ENCODE measurements around the gene SEMA3C. TPM values are rescaled to one million over a fixed set of nuclear protein-coding genes. Genes with fewer than 3 reads are reported as not detected.

Gene SEMA3C
- total and polyA plus RNA-seq, 2 donors (not counting 1 experiment from before 2014, with no cell fraction given), result 0.06 TPM; not detected in 1

GRCh38 chr7:80847895-80848294 lies 71.0 kb downstream of the SEMA3C start:
- no peaks in the 10 kb centered on the region for H4K20me1 ChIP-seq (ENCODE audit: control insufficient read depth, insufficient read depth, low read length, poor library complexity, severe bottlenecking)
- no peak overlapping the region for H3K27ac ChIP-seq (ENCODE audit: low read length in 2 of 2)
- intact Hi-C loops (cut with micrococcal nuclease), result no loop called here
- H3K79me2 ChIP-seq (ENCODE audit: control insufficient read depth, insufficient read depth, low read length), result no peaks in the 10 kb centered on the region
- H3K9ac ChIP-seq (ENCODE audit: low read length), result no peak overlapping the region
- no peak for TF ChIP-seq EZH2 (IDR thresholded peaks at IDR 0.05; ENCODE audit: borderline replicate concordance, insufficient read depth, low read depth, low read length, poor library complexity, severe bottlenecking)
- no peak for TF ChIP-seq CTCF (IDR thresholded peaks at IDR 0.05)
- 40% methylated on average over 1 of the region's 3 CpGs for WGBS (ENCODE audit: insufficient coverage)
- no peak overlapping the region for H3K4me2 ChIP-seq (replicated peaks; ENCODE audit: low read depth, low read length, poor library complexity, severe bottlenecking)
- no peak for ATAC-seq (ENCODE audit: low read depth)
- H2AFZ ChIP-seq (ENCODE audit: insufficient read depth, low read depth, low read length, poor library complexity, severe bottlenecking), result no peak overlapping the region
- Mint-ChIP-seq H3K4me1 (no peaks in the 10 kb centered on the region), H3K27me3 (no peaks in the 10 kb centered on the region), H3K4me3 (no peak overlapping the region), H3K9me3 (ENCODE audit: insufficient read depth) (peaks cover 2% of the 10 kb centered on the region), H3K27ac (no peak overlapping the region)
- no peak overlapping the region for H3K4me3 ChIP-seq (ENCODE audit: control extremely low read depth in 1 of 5, extremely low read depth in 1 of 5, insufficient read depth in 1 of 5, low read depth in 2 of 5, low read length in 4 of 5)
- ChIA-PET POLR2A (no interaction called here), CTCF (no interaction called here)
- no peak for DNase-seq
- H3K9me3 ChIP-seq (ENCODE audit: control extremely low read depth in 1 of 3, control insufficient read depth in 2 of 3, insufficient read depth in 1 of 3, low read length in 2 of 3), result no peaks in the 10 kb centered on the region
- no peaks in the 10 kb centered on the region for H3K36me3 ChIP-seq (replicated peaks in 1 of 2; ENCODE audit: control extremely low read depth in 1 of 2, control insufficient read depth in 1 of 2, extremely low read depth in 1 of 2, insufficient read depth in 2 of 2, low read length in 1 of 2)
- H3K27me3 ChIP-seq (replicated peaks in 1 of 4; ENCODE audit: control extremely low read depth in 1 of 4, control insufficient read depth in 3 of 4, insufficient read depth in 4 of 4, low read length in 3 of 4), result no peaks in the 10 kb centered on the region
- no peaks in the 10 kb centered on the region for H3K4me1 ChIP-seq (ENCODE audit: control insufficient read depth in 2 of 2, insufficient read depth in 2 of 2, low read length in 2 of 2)

- Mint-ChIP-seq H3K9me3 (ENCODE audit: insufficient read depth) (peaks cover 2% of the 10 kb centered on the region), H3K4me1 (no peaks in the 10 kb centered on the region), H3K27me3 (no peaks in the 10 kb centered on the region), H3K4me3 (no peak overlapping the region), H3K27ac (no peak overlapping the region)
- DNase-seq, result no peak
- Histone ChIP-seq H3K27ac (ENCODE audit: low read length in 2 of 2) (no peak overlapping the region), H4K20me1 (ENCODE audit: control insufficient read depth, insufficient read depth, low read length, poor library complexity, severe bottlenecking) (no peaks in the 10 kb centered on the region), H3K9ac (ENCODE audit: low read length) (no peak overlapping the region), H3K4me1 (ENCODE audit: control insufficient read depth in 2 of 2, insufficient read depth in 2 of 2, low read length in 2 of 2) (no peaks in the 10 kb centered on the region), H3K4me2 (replicated peaks; ENCODE audit: low read depth, low read length, poor library complexity, severe bottlenecking) (no peak overlapping the region), H3K79me2 (ENCODE audit: control insufficient read depth, insufficient read depth, low read length) (no peaks in the 10 kb centered on the region), H3K27me3 (replicated peaks in 1 of 4; ENCODE audit: control extremely low read depth in 1 of 4, control insufficient read depth in 3 of 4, insufficient read depth in 4 of 4, low read length in 3 of 4) (no peaks in the 10 kb centered on the region), H3K9me3 (ENCODE audit: control extremely low read depth in 1 of 3, control insufficient read depth in 2 of 3, insufficient read depth in 1 of 3, low read length in 2 of 3) (no peaks in the 10 kb centered on the region), H3K4me3 (ENCODE audit: control extremely low read depth in 1 of 5, extremely low read depth in 1 of 5, insufficient read depth in 1 of 5, low read depth in 2 of 5, low read length in 4 of 5) (no peak overlapping the region), H3K36me3 (replicated peaks in 1 of 2; ENCODE audit: control extremely low read depth in 1 of 2, control insufficient read depth in 1 of 2, extremely low read depth in 1 of 2, insufficient read depth in 2 of 2, low read length in 1 of 2) (no peaks in the 10 kb centered on the region), H2AFZ (ENCODE audit: insufficient read depth, low read depth, low read length, poor library complexity, severe bottlenecking) (no peak overlapping the region)
- ChIA-PET CTCF (no interaction called here), POLR2A (no interaction called here)
- TF ChIP-seq EZH2 (IDR thresholded peaks at IDR 0.05; ENCODE audit: borderline replicate concordance, insufficient read depth, low read depth, low read length, poor library complexity, severe bottlenecking), result no peak
- WGBS (ENCODE audit: insufficient coverage), result no CpG with 5 or more reads among the region's 3 CpGs
- intact Hi-C loops (cut with micrococcal nuclease), result no loop called here
- ATAC-seq (ENCODE audit: low read depth), result no peak
Measured at GRCh38 chr7:80847027-80847426, 71.8 kb downstream of the SEMA3C start.

All from B cell (primary cell).